ENCODE results near the gene CFAP298.

CFAP298 gene

GRCh38 chr21:32599526-32599925, 12.7 kb downstream of the CFAP298 start:
- no peak for DNase-seq (ENCODE audit: low read depth in 1 of 2, low spot score in 1 of 2)
- no peak for TF ChIP-seq GABPA (IDR thresholded peaks at IDR 0.05; ENCODE audit: low read depth)
- TF ChIP-seq SPI1 (IDR thresholded peaks at IDR 0.05; ENCODE audit: borderline replicate concordance, low read depth), result no peak
- TF ChIP-seq POLR2AphosphoS5 (IDR thresholded peaks at IDR 0.05; ENCODE audit: low read depth), result no peak
- TF ChIP-seq CTCF (IDR thresholded peaks at IDR 0.05; ENCODE audit: insufficient read depth, low read length), result no peak
- TF ChIP-seq REST (IDR thresholded peaks at IDR 0.05; ENCODE audit: insufficient replicate concordance, low read depth), result no peak
- Histone ChIP-seq H3K4me3 (replicated peaks; ENCODE audit: insufficient read depth, low read length) (no peak overlapping the region), H3K27me3 (ENCODE audit: insufficient read depth, poor library complexity, severe bottlenecking) (no peaks in the 10 kb centered on the region), H3K27ac (replicated peaks) (no peak overlapping the region)

GRCh38 chr21:32599091-32599490, 13.1 kb downstream of the CFAP298 start:
- TF ChIP-seq REST (IDR thresholded peaks at IDR 0.05; ENCODE audit: insufficient replicate concordance, low read depth) (no peak), GABPA (IDR thresholded peaks at IDR 0.05; ENCODE audit: low read depth) (no peak)
- Histone ChIP-seq H3K27me3 (ENCODE audit: insufficient read depth, poor library complexity, severe bottlenecking) (no peaks in the 10 kb centered on the region), H3K4me3 (replicated peaks; ENCODE audit: insufficient read depth, low read length) (no peak overlapping the region), H3K27ac (replicated peaks) (no peak overlapping the region)
- no peak for DNase-seq (ENCODE audit: low read depth in 1 of 2, low spot score in 1 of 2)

GRCh38 chr21:32597205-32597604, 15.0 kb downstream of the CFAP298 start:
- Histone ChIP-seq H3K27ac (replicated peaks) (no peak overlapping the region), H3K4me3 (replicated peaks; ENCODE audit: insufficient read depth, low read length) (no peak overlapping the region), H3K27me3 (ENCODE audit: insufficient read depth, poor library complexity, severe bottlenecking) (no peaks in the 10 kb centered on the region)
- DNase-seq (ENCODE audit: low read depth in 1 of 2, low spot score in 1 of 2), result no peak
- TF ChIP-seq REST (IDR thresholded peaks at IDR 0.05; ENCODE audit: insufficient replicate concordance, low read depth) (no peak), SPI1 (IDR thresholded peaks at IDR 0.05; ENCODE audit: borderline replicate concordance, low read depth) (no peak), CTCF (IDR thresholded peaks at IDR 0.05; ENCODE audit: insufficient read depth, low read length) (no peak), GABPA (IDR thresholded peaks at IDR 0.05; ENCODE audit: low read depth) (no peak), POLR2AphosphoS5 (IDR thresholded peaks at IDR 0.05; ENCODE audit: low read depth) (no peak)

- no peak overlapping the region for H3K27ac ChIP-seq (replicated peaks)
- TF ChIP-seq POLR2AphosphoS5 (IDR thresholded peaks at IDR 0.05; ENCODE audit: low read depth) (no peak), GABPA (IDR thresholded peaks at IDR 0.05; ENCODE audit: low read depth) (no peak), SPI1 (IDR thresholded peaks at IDR 0.05; ENCODE audit: borderline replicate concordance, low read depth) (no peak), REST (IDR thresholded peaks at IDR 0.05; ENCODE audit: insufficient replicate concordance, low read depth) (no peak), CTCF (IDR thresholded peaks at IDR 0.05; ENCODE audit: insufficient read depth, low read length) (no peak)
- H3K4me3 ChIP-seq (replicated peaks; ENCODE audit: insufficient read depth, low read length), result no peak overlapping the region
- DNase-seq (ENCODE audit: low read depth in 1 of 2, low spot score in 1 of 2), result no peak
- no peaks in the 10 kb centered on the region for H3K27me3 ChIP-seq (ENCODE audit: insufficient read depth, poor library complexity, severe bottlenecking)
Observed at GRCh38 chr21:32595431-32595830, 16.7 kb downstream of the CFAP298 start.

Data from HL-60 (cell line).